OCI-LY1 (cell line): ENCODE measurements around the gene DTD2.

ENCODE experiments used
- H2AFZ ChIP-seq: fragments of 200-600 bp; sonication (generic), shearing (Covaris generic); 2 replicates; pipeline ENCODE4 v1.6.0; 2014; ENCODE audit warnings: antibody characterized with exemption, mild to moderate bottlenecking, low read length
- H3F3A ChIP-seq: fragments of 200-600 bp; sonication (generic), shearing (Covaris generic); 2 replicates; pipeline ENCODE4 v1.6.0; 2014; ENCODE audit warnings: mild to moderate bottlenecking, antibody characterized with exemption, low read length, moderate library complexity; ENCODE audit not compliant: insufficient read depth
- H3K27ac ChIP-seq: fragments of 200-600 bp; sonication (generic); 2 replicates; pipeline ENCODE4 v1.5.1; 2014; ENCODE audit warnings: low read length, mixed run types, mild to moderate bottlenecking, low read depth; ENCODE audit not compliant: poor library complexity, severe bottlenecking
- H3K27me3 ChIP-seq: fragments of 200-600 bp; sonication (generic); 2 replicates; pipeline ENCODE4 v1.6.0; 2014; ENCODE audit warnings: antibody characterized with exemption, mild to moderate bottlenecking, low read length, moderate library complexity; ENCODE audit not compliant: insufficient read depth
- H3K36me3 ChIP-seq: fragments of 200-600 bp; sonication (generic); 2 replicates; pipeline ENCODE4 v1.6.1; 2014; ENCODE audit warnings: mild to moderate bottlenecking, antibody characterized with exemption, low read length, moderate library complexity, mixed read lengths; ENCODE audit not compliant: insufficient read depth
- H3K4me1 ChIP-seq: fragments of 200-600 bp; sonication (generic); 2 replicates; pipeline ENCODE4 v1.5.1; 2014; ENCODE audit warnings: mild to moderate bottlenecking, low read length, moderate library complexity; ENCODE audit not compliant: insufficient read depth, severe bottlenecking
- H3K4me2 ChIP-seq: fragments of 200-600 bp; sonication (generic), shearing (Covaris generic); 2 replicates; pipeline ENCODE4 v1.6.1; 2014; ENCODE audit warnings: low read length
- H3K4me3 ChIP-seq: fragments of 200-600 bp; sonication (generic); 2 replicates; pipeline ENCODE4 v1.5.1; 2014; ENCODE audit warnings: low read length, low read depth, mild to moderate bottlenecking, mixed read lengths; ENCODE audit not compliant: poor library complexity, severe bottlenecking
- H3K79me2 ChIP-seq: fragments of 200-600 bp; shearing (Covaris generic); 2 replicates; pipeline ENCODE4 v1.6.1; 2016; ENCODE audit warnings: mixed run types, low read length, mixed read lengths; ENCODE audit not compliant: insufficient read depth
- H3K9ac ChIP-seq: fragments of 200-600 bp; sonication (generic), shearing (Covaris generic); 2 replicates; pipeline ENCODE4 v1.6.1; 2014; ENCODE audit warnings: mild to moderate bottlenecking, low read length, mixed read lengths
- H3K9me2 ChIP-seq: fragments of 200-600 bp; sonication (generic), shearing (Covaris generic); 2 replicates; pipeline ENCODE4 v1.6.1; 2014; ENCODE audit warnings: low read depth, mild to moderate bottlenecking, low read length, mixed read lengths
- H3K9me3 ChIP-seq: fragments of 200-600 bp; shearing (Covaris generic); 2 replicates; pipeline ENCODE4 v1.6.1; 2014; ENCODE audit warnings: low read length, mixed read lengths
- H4K20me1 ChIP-seq: fragments of 200-600 bp; sonication (generic), shearing (Covaris generic); 2 replicates; pipeline ENCODE4 v1.6.0; 2016; ENCODE audit warnings: mild to moderate bottlenecking, low read length; ENCODE audit not compliant: insufficient read depth
- CTCF ChIP-seq: fragments of 200-600 bp; sonication (generic), shearing (Covaris generic); IDR thresholded peaks from 2 replicates; pipeline ENCODE4 v1.5.1; 2017; ENCODE audit warnings: mild to moderate bottlenecking, antibody characterized with exemption, low read length, moderate library complexity, mixed read lengths
- EZH2 ChIP-seq: fragments of 200-600 bp; sonication (generic), shearing (Covaris generic); IDR thresholded peaks from 2 replicates; pipeline ENCODE4 v1.8.0; 2017; ENCODE audit warnings: borderline replicate concordance, mixed run types, mild to moderate bottlenecking, antibody characterized with exemption, low read length, moderate library complexity, mixed read lengths

Gene DTD2

GRCh38 chr14:31405106-31405505, 52.2 kb downstream of the DTD2 start:
- Histone ChIP-seq H3K4me3 (no peak overlapping the region), H3K36me3 (peaks cover 10% of the 10 kb centered on the region; the same call in 1 of the 2 replicates), H3K9ac (no peak overlapping the region), H4K20me1 (no peaks in the 10 kb centered on the region), H3K9me3 (no peaks in the 10 kb centered on the region), H3K27ac (no peak overlapping the region), H3K9me2 (no peaks in the 10 kb centered on the region), H3K27me3 (no peaks in the 10 kb centered on the region), H3K79me2 (0 out of 2 replicates have a peak, but pooled peaks cover 4% of the 10 kb centered on the region), H3F3A (no peaks in the 10 kb centered on the region), H3K4me1 (peaks cover 22% of the 10 kb centered on the region), H3K4me2 (no peak overlapping the region), H2AFZ (no peak overlapping the region)
- TF ChIP-seq CTCF: no peak
- TF ChIP-seq EZH2: no peak

DNA sequence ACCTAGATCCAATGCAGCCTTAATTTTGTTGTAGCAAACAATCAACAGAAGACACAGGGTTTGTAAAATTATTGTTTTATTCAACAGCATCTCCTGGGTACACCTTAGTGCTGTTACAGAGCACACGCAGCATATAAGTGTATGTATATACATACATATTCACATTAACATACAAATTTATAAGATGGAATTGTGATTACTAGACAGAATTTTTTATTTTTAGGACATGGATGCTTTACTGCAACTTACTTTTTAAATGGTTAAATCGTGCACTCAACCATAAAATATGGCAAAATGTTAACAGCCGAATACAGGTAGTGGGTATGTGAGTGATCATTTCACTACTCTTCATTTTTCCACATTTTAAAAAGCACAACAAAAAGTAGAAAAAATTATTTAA, 53.6 kb downstream of the DTD2 start:
- Histone ChIP-seq H3K36me3 (peaks cover 14% of the 10 kb centered on the region; the same call in 1 of the 2 replicates), H4K20me1 (no peaks in the 10 kb centered on the region)
- TF ChIP-seq EZH2: no peak

GRCh38 chr14:31402764-31403439, 54.4 kb downstream of the DTD2 start:
- TF ChIP-seq CTCF (no peak), EZH2 (no peak)
- H3K4me2 ChIP-seq: no peak overlapping the region
- H3K4me3 ChIP-seq: no peak overlapping the region
- no peak overlapping the region for H2AFZ ChIP-seq
- H3K9me2 ChIP-seq: no peaks in the 10 kb centered on the region
- H3K9me3 ChIP-seq: no peaks in the 10 kb centered on the region
- no peak overlapping the region for H3K27ac ChIP-seq
- H3K36me3 ChIP-seq: peaks cover 18% of the 10 kb centered on the region; the same call in 1 of the 2 replicates
- no peaks in the 10 kb centered on the region for H3K27me3 ChIP-seq
- no peaks in the 10 kb centered on the region for H3F3A ChIP-seq
- H3K4me1 ChIP-seq: peaks cover 16% of the 10 kb centered on the region
- H3K79me2 ChIP-seq: no peaks in the 10 kb centered on the region
- H4K20me1 ChIP-seq: no peaks in the 10 kb centered on the region
- no peak overlapping the region for H3K9ac ChIP-seq

More for the DNA sequence above, 53.6 kb downstream of the DTD2 start:
- Histone ChIP-seq H3K9me2 (no peaks in the 10 kb centered on the region), H3F3A (no peaks in the 10 kb centered on the region), H3K79me2 (no peaks in the 10 kb centered on the region), H3K9me3 (no peaks in the 10 kb centered on the region), H3K27me3 (no peaks in the 10 kb centered on the region), H3K4me1 (peaks cover 16% of the 10 kb centered on the region), H3K9ac (no peak overlapping the region), H2AFZ (no peak overlapping the region), H3K4me3 (no peak overlapping the region), H3K27ac (no peak overlapping the region), H3K4me2 (no peak overlapping the region)
